GM21360 (cell line): ENCODE results near the gene COL11A2.

Experiments
- ATAC-seq: cut with Tn5 transposase; IDR thresholded peaks from one replicate; pipeline ENCODE4 v1.9.1; 2021; ENCODE audit warnings: mild to moderate bottlenecking, moderate library complexity; ENCODE audit not compliant: unreplicated experiment

Gene COL11A2

GRCh38 chr6:33172688-33173534 is 19.4 kb downstream of the COL11A2 start:
- ATAC-seq, result no peak

DNA sequence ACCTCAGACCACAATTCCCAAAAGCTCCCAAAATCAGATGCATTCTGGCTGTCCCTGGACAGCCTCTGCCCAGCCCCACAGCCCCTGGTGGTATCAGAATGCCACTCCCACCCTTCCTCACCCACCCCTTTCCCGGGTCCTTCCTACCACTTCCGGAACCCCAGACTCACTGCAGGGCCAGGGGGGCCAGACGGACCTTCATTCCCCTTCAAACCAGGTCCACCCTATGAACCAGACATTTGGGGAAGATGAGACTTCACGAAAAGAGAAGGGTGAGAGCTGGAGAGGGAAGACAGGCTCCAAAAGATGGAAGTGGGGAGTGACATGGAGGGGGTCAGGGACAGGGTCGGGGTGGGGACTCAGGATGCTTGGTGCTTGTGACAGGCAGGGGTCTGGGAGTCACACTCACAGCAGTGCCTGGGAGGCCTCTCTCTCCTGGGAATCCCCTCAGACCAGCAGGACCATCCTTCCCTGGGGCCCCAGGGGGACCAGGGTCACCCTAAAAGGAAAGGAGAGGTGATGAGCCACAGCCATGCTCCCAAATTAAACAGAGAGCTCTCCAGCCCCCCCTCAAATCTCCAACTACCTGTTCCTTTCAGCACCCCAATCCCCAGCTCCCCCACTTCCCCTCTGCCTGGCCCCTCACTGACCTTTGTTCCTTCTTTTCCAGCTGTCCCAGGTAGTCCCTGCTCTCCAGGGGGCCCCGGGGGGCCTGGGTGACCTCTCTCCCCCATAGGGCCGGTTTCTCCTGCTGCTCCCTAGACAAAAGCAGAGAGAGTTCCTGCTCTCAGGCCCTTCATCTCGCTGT is 20.2 kb downstream of the COL11A2 start:
- ATAC-seq, result no peak

GRCh38 chr6:33171016-33171879 is 21.0 kb downstream of the COL11A2 start:
- no peak for ATAC-seq

GRCh38 chr6:33170176-33171015 is 21.9 kb downstream of the COL11A2 start:
- no peak for ATAC-seq

DNA sequence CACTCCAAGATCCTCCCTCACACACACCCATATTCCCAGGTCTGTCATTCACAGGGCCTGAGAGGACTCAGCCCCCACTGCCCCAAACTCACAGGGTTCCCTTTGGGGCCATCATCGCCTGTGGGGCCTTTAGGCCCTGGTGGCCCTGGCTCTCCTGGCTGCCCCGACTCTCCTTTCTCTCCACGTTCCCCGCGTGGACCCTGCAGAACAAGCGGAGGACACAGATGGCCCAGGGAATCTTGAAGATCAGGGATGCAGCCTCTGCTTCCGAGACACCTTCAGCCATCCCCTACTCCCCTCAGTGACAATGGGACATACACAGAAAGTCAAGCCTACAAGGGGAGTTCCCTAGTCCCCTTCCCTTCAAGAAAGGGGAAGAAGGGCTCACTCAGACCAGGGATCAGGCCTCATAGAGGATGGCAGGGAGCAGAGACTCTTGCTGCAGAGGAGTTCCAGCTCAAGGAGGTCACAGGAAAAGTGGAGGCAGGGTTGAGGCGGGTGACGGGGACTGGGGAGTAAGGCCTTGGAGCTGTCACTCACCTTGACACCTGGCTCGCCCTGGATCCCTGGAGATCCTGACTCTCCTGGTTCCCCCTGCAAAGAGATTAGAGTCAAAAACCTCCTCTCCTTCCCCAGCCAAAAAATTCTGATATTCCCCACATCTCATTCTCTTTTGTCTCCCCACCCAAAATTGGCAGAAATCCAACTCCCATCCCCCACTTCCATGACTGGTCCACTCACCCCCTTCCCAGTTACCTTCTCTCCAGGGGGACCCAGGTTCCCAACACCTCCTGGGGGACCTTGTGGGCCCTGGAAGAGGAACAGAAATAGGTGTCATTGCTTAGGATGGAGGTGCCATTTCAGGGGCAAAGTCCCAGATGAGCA is 22.7 kb downstream of the COL11A2 start:
- ATAC-seq, result no peak

DNA sequence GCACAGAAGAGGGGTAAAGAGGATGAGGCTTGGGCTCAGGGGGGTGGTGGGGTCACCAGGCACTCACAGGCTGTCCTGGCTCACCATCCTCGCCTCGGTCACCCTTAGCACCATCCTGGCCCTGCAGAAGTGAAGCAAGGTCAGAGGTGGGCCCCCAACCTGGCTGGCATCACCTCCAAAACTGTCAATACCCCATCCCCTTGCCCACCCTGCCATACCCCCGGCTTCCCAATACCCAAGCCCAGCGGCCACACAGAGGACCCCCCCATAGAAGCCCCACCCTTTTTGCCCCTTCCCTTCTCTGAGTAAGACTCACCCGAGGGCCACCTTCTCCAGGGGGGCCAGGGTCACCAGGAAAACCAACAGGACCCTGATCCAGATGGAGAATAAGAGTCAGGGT is 23.6 kb downstream of the COL11A2 start:
- ATAC-seq, result no peak

DNA sequence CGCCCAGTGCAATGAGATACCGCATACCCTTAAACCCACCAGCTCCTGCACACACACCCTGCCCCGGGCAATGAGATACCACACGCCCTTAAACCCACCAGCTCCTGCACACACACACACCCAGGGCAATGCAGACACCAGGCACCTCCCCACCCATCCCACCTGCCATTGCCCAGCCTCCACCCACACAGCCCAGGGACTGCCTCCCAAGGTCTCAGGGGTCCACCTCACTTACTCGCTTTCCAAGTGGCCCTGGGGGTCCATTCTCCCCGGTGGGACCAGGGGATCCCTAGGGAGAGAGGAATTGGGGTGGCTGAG is 24.0 kb downstream of the COL11A2 start:
- ATAC-seq, result no peak

GRCh38 chr6:33167374-33168283 is 24.6 kb downstream of the COL11A2 start:
- no peak for ATAC-seq

GRCh38 chr6:33166811-33167210 is 25.5 kb downstream of the COL11A2 start:
- ATAC-seq, result no peak

DNA sequence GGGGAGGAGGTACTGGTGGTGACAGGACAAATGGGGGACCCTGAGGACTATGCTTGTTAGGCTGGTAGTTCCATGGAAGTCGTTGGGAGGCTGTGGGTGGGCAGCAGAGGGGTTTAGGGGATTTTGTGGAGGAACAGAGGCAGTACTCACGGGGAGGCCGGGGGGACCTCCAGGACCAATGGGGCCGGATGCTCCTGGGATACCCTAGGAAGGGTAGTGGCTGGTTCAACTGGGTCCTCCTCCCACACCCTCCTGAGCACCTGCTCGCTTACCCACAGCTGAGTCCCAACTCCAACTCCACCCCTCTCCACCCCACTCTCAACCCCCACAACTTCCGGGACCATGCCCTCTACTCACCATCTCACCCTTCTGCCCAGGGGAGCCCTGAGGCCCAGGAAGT is 25.9 kb downstream of the COL11A2 start:
- no peak for ATAC-seq

DNA sequence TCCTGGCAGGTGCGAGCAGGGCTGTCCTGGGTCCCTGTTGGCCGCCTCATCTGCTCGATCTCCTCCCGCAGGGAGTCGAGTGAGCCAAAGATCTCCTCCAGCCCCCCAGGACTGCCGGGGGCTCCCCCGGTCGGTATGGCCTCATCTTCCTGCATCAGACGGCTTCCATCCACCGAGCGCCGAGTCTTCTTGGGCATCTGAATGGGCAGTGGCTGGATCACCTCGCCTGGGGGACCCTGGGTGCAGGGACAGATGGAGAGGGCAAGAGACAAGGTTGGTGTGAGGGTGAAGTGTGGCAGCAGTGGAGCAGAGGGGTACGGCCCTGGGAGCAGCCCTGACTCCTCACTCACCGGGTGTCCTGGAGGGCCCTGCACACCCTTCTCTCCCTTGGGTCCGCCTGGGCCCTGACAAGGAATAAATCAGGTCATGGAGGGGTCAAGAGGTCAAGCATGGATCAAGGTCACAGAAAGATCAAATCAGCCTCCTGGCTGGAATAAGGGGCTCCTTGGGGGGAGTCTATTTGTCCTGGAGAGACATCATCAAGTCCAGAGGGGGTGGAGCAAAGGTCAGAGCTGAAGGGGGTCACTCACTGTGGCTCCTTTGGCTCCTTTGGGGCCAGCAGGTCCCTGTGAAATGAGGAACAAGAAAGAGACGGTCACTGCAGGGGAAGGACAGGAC is 26.5 kb downstream of the COL11A2 start:
- ATAC-seq, result no peak

- no peak for ATAC-seq
These were observed 27.4 kb downstream of the COL11A2 start for GRCh38 chr6:33164665-33165373.

GRCh38 chr6:33164176-33164575 is 28.1 kb downstream of the COL11A2 start:
- no peak for ATAC-seq

DNA sequence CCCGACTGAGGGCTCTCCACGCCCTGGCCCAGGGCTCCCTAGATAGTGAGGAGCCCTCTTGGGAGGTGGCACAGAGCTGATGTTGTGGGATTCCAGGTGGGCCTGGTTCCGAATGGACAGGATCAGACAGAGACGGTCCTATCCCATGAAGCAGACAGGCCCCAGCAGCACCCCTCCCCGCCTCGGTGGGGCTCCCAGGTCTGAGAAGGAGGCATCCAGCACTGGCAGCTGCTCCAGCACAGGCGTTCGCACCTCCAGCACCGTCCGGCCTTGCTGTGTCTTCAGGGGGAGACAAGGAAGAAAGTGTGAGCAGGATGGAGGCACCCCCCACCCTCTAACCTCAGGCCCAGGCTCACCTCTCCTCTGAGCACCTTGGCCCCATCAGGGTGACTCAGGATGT is 28.7 kb downstream of the COL11A2 start:
- no peak for ATAC-seq

GRCh38 chr6:33161354-33162331 is 30.6 kb downstream of the COL11A2 start:
- ATAC-seq, result peak; percentile 59

DNA sequence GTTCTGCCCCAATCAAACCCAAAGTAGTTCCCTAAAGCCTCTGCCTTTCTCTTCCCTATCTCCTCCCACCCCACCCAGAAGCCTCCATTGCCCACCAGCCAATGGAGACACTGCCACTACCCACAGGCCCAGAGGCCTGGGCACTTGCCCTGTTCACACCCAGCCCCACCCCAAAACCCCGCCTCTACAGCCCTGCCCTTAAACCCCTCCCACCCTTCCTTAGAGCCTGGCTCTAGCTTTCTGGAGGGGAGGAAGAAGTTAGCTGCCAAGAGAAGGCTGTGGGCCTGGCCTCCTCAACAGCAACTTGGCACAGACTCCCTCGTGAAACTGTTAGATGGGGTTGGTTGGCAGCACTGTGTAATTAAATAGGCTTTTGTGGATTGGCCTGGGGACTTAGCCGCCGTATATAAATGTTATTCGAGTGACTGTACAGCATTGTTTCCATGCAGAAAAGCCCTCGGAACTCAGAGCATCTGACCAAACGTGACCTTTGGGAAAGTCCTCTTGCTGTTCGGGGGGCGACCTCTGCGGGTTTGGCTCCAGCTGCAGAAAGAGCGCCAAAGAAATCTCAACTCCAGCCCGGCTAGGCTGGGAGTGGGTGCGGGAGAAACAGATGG is 31.4 kb downstream of the COL11A2 start:
- ATAC-seq, result no peak
